GM13976 (cell line): ENCODE measurements around the gene PLIN5.

Source experiments
- DNase-seq: peaks from one replicate; pipeline ENCODE4 v3.0.0; 2012; ENCODE audit warnings: low spot score
- in situ Hi-C: fragments of 300-500 bp; cut with MboI; formaldehyde crosslinking; loops from one replicate; pipeline ENCODE4 v1.12.0; 2022; ENCODE audit warnings: low sequenced_read_pairs, mixed read lengths, inconsistent platforms; ENCODE audit not compliant: unreplicated experiment
- TF ChIP-seq, protein P1 (sequence below): IDR thresholded peaks from 2 replicates; pipeline ENCODE4 v1.5.1; 2012; ENCODE audit warnings: borderline replicate concordance, mild to moderate bottlenecking; ENCODE audit not compliant: insufficient read depth; ENCODE audit errors: extremely low read depth, missing control alignments, control extremely low read depth

PLIN5 gene

DNA sequence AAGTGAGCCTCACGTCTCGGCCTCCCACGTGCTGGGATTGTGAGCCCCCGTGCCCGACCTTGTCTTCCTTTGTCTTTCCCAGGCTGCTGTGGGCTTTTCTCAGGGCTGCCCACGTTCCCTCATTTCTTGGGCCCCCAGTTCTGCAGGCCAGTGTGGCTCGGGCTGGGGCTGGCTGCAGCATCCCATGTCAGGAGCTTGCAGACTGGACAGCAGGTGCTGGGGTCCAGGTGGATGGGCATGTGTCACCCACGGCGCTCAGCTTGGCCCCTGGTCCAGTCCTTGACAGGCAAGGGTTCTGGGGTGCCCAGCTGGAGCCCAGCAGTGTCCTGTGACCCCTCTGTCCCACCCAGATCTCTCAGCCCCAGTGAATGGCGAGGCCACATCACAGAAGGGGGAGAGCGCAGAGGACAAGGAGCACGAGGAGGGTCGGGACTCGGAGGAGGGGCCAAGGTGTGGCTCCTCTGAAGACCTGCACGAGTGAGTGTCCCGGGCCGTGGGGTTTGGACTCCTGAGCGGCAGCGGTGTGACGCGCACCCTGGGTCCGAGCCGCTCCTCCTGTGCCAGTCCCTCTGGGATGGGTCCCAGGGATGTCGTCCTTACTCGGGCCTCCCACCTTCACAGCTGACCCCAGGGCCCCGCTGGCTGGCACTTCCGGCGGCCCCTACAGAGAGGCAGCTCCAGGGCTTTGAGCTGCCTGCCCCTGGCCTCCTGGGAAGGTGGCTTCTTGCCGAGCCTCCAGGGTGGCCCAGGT is 34.0 kb downstream of the PLIN5 start:
- in situ Hi-C loops: no loop called here
- TF ChIP-seq, protein P1, sequence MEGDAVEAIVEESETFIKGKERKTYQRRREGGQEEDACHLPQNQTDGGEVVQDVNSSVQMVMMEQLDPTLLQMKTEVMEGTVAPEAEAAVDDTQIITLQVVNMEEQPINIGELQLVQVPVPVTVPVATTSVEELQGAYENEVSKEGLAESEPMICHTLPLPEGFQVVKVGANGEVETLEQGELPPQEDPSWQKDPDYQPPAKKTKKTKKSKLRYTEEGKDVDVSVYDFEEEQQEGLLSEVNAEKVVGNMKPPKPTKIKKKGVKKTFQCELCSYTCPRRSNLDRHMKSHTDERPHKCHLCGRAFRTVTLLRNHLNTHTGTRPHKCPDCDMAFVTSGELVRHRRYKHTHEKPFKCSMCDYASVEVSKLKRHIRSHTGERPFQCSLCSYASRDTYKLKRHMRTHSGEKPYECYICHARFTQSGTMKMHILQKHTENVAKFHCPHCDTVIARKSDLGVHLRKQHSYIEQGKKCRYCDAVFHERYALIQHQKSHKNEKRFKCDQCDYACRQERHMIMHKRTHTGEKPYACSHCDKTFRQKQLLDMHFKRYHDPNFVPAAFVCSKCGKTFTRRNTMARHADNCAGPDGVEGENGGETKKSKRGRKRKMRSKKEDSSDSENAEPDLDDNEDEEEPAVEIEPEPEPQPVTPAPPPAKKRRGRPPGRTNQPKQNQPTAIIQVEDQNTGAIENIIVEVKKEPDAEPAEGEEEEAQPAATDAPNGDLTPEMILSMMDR: no peak
- DNase-seq: no peak

DNA sequence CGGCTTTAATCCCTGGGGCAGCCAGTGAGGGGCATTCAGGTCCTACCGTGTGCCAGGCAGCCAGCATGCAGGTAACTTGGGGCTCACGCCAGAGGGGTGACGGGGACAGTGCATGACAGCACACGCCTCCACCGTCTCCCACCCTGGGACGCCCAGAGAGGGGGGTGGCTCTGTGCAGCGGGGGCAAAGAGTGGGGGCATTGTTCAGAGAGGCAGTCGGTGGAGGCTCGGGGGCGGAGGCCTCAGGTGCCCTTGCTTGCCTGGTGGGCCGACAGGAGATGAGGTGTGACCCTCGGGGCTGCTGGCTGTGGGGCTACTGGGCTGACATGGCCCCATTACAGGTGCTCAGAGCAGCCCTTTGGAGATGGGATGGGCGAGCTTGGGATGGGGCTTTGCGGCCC is 35.2 kb downstream of the PLIN5 start:
- in situ Hi-C loops: no loop called here
- DNase-seq: no peak
- TF ChIP-seq, protein P1: no peak

DNA sequence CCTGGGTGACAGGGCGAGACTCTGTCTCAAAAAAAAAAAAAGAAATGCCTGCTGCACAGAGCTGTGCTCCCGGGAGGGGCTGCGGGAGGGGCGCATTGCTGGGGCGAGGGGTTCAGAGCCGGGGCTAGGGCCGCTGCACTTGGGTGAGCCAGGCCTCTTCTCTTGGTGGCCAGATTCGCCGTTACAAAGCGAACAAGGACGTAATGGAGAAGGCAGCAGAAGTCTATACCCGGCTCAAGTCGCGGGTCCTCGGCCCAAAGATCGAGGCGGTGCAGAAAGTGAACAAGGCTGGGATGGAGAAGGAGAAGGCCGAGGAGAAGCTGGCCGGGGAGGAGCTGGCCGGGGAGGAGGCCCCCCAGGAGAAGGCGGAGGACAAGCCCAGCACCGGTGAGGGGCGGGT is 35.7 kb downstream of the PLIN5 start:
- TF ChIP-seq, protein P1: no peak
- in situ Hi-C loops: no loop called here
- DNase-seq: no peak

DNA sequence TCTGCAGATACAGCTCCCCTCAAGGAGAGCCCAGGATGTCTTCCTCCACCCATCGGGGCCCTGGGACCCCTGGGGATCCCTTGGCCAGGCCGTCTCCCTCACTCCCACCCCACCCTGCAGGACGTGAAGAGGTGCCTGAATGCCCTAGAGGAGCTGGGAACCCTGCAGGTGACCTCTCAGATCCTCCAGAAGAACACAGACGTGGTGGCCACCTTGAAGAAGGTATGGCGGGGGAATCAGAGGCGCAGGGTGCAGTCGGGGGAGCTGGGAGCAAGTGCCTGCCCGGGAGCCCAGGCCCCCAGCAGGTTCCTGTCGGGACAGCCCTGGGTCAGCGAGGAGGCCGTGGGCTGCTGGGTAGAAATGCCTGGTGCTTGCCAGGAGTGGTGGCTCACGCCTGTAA is 36.3 kb downstream of the PLIN5 start:
- TF ChIP-seq, protein P1: no peak
- in situ Hi-C loops: no loop called here
- no peak for DNase-seq

DNA sequence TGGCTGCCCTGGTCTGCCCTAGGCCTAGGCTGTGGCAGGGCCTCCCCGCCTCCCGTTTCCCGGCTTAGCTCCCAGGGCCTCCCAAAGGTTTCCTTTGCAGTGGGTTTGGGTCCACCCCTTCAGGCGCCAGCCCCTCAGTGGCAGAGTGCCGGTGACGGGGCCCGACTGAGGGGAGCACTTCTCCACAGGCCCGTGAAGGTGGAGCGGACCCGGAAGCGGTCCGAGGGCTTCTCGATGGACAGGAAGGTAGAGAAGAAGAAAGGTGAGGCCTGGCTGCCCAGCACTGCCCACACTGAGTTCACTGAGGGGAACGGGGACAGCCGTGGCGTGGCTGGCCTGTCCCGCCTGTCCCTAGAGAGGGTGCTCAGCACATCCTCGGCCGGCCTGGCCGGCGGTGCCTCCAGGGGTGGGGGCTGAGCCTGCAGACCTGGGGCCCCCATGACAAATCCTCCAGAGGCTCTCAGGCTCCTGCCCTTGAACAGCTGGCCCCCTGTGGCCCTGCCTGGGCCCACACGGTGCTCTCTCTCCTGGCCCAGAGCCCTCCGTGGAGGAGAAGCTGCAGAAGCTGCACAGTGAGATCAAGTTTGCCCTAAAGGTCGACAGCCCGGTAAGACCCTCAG is 37.1 kb downstream of the PLIN5 start:
- DNase-seq: no peak
- in situ Hi-C loops: no loop called here
- TF ChIP-seq, protein P1: no peak

DNA sequence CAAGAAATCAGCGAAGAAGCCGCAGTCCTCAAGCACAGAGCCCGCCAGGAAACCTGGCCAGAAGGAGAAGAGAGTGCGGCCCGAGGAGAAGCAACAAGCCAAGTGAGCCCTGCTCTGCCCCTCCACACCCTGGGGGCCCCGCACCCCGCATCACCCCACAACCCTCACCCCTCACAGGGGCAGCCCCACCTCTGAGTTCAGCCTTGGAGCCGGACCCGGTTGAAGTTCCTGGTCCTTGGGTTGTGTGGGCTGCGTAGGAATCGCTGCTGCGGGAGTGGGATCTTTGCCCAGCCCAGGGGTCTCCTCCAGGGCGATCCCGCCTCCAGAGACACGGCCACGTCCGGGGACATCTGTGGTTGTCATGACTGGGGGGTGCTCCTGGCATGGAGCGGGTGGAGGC is 38.7 kb downstream of the PLIN5 start:
- no peak for DNase-seq
- in situ Hi-C loops: no loop called here

More for the DNA sequence above, 38.7 kb downstream of the PLIN5 start:
- TF ChIP-seq, protein P1: no peak
